Ectodermal cell (in vitro differentiated cells): Measurements from ENCODE around the gene WFDC6.

Experiments
- H3K27ac ChIP-seq: 2 replicates; pipeline ENCODE4 v1.7.0; 2013; ENCODE audit warnings: mild to moderate bottlenecking, low read depth, low read length; ENCODE audit not compliant: insufficient read depth, poor library complexity, severe bottlenecking
- H3K27me3 ChIP-seq: 2 replicates; pipeline ENCODE4 v1.7.0; 2013; ENCODE audit warnings: mild to moderate bottlenecking, low read length; ENCODE audit not compliant: insufficient read depth, control insufficient read depth, poor library complexity, severe bottlenecking
- H3K36me3 ChIP-seq: one replicate; pipeline ENCODE4 v1.7.0; 2013; ENCODE audit warnings: low read length; ENCODE audit not compliant: control insufficient read depth, insufficient read depth
- H3K4me1 ChIP-seq: one replicate; pipeline ENCODE4 v1.7.0; 2013; ENCODE audit warnings: low read length; ENCODE audit not compliant: control insufficient read depth, insufficient read depth
- H3K4me3 ChIP-seq: 2 replicates; pipeline ENCODE4 v1.7.0; 2013; ENCODE audit warnings: low read depth, low read length, control low read depth; ENCODE audit not compliant: insufficient read depth
- H3K9me3 ChIP-seq: 2 replicates; pipeline ENCODE4 v1.7.0; 2013; ENCODE audit warnings: mild to moderate bottlenecking, low read length, moderate library complexity; ENCODE audit not compliant: control insufficient read depth
- WGBS, 2 experiments: methylation state at CpG; one replicate each; pipeline ENCODE4 v1.1.7; 2013; ENCODE audit warnings: missing lambda C conversion rate in 2 of 2; 5-methylcytosine and 5-hydroxymethylcytosine counted together

Gene WFDC6

DNA sequence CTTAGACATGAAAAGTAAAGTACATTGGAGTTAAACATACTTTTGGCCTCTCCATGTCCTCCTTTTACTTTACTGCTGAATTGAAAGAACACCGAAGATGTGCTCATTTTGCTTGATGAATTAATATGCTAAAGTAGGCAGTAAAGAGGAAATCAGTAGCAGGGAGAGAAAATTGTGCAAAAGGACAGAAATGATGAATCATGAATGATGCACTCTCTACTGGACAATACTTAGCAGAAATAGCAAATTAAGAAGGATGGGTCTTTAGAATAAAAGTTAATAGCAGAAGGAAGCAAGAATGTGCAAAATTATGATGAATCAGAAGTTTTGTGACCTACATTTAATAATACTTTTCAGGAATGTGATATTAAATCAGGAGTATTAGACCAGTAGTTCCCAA lies 15.5 kb downstream of the WFDC6 start:
- Histone ChIP-seq H3K9me3 (no peaks in the 10 kb centered on the region), H3K4me1 (no peaks in the 10 kb centered on the region), H3K36me3 (no peaks in the 10 kb centered on the region), H3K27ac (no peak overlapping the region), H3K27me3 (no peaks in the 10 kb centered on the region), H3K4me3 (no peak overlapping the region)
- 85 to 89% methylated on average over 1 of the region's 1 CpG for WGBS, 2 experiments

DNA sequence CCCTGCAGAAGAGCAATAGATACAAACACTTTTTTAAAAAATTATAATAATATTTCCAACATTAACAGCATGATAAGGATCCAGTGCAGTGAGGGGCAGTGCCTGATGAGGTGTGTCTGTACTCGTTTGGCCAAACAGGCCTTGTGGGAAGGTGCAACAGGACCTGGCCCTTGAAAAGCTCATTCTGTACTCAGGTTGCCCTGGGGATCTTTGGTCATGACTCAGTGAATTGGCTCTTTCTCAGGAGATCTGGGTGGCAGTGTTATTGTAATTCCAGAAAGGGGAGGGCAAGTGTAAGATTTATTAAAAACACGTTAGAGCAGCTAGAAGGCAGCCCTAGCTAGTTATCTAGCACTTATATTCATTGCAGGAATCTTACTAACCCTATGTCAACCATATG lies 21.0 kb downstream of the WFDC6 start:
- no peaks in the 10 kb centered on the region for H3K9me3 ChIP-seq
- H3K36me3 ChIP-seq = no peaks in the 10 kb centered on the region
- H3K27me3 ChIP-seq = no peaks in the 10 kb centered on the region
- H3K27ac ChIP-seq = no peak overlapping the region
- no peaks in the 10 kb centered on the region for H3K4me1 ChIP-seq
- 80 to 90% methylated on average over 1 to 2 of the region's 2 CpGs for WGBS, 2 experiments
- H3K4me3 ChIP-seq = no peak overlapping the region

DNA sequence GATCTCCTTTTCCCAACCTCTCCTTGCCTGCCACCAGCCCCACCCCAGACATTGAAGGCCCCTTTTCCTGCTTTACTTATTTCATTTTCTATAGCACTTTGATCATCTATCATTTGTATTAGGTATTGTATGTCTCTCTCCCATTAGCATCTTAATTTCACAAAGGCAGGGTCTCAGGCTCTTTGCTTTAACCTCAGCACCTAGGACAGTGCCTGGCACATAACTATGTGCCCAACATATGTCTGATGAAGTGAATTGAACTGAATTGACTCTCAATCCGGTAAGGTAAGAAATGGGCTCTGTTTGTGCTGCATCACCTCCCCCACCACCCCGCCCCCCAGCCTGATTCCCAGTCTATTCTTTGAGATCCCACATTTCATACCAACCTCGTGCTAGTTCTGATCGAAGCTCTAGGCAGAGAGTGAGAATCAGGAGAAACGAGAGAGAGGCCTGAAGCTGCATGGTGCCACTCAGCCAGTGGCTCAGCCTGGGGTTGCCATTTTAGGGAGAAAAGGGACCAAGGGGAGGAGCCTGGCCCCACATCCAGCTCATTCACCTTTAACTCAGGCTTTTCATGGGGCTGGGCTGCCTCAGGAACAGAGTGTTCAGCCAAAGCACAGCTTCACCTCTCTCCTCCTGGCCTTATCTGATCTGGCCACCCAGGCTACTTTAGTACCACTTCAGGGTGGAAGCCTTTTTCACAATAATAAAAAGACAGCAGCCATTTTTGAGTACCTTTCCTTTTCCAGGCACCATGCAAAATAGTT lies 24.0 kb downstream of the WFDC6 start, which contains the start of gene SPINT3:
Gene SPINT3 (minus strand): TSS at position 476 of the 767 bp plus-strand sequence. CDS start 14 bp downstream, at position 462.
- no peaks in the 10 kb centered on the region for H3K9me3 ChIP-seq
- no peaks in the 10 kb centered on the region for H3K27me3 ChIP-seq
- no peak within 1 kb of the TSS for H3K27ac ChIP-seq
- H3K36me3 ChIP-seq = no peaks in the 10 kb centered on the region
- whole genome bisulfite sequencing, 2 experiments = 68 to 69% methylated on average over 5 of the region's 5 CpGs
- H3K4me3 ChIP-seq = no peak within 1 kb of the TSS
- no peaks in the 10 kb centered on the region for H3K4me1 ChIP-seq

- H3K27ac ChIP-seq = no peak overlapping the region
- H3K27me3 ChIP-seq = no peaks in the 10 kb centered on the region
- H3K4me3 ChIP-seq = no peak overlapping the region
- no peaks in the 10 kb centered on the region for H3K9me3 ChIP-seq
- H3K4me1 ChIP-seq = no peaks in the 10 kb centered on the region
- WGBS, 2 experiments = 89 to 95% methylated on average over 5 of the region's 5 CpGs
- no peaks in the 10 kb centered on the region for H3K36me3 ChIP-seq
These were observed 28.9 kb downstream of the WFDC6 start for GRCh38 chr20:45510242-45510862.

DNA sequence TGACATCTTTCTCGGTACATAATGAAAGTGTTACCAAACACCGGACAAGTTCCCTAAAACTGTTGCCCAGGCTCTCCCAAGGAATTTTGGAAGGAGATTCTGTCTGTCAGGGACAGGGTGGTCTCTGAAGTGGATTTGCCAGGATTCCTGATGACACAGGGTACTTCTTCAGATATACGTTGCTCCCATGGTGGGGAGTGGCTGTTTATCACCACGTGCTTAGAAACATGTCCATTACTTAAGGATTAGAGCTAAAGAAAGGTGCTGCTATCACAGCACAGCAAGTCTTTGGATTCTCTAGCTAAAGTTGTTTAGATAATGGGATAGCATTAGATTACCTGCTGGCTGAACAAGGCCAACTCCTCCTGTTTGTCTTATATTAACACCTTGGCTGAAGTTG lies 30.2 kb downstream of the WFDC6 start:
- H3K27ac ChIP-seq = no peak overlapping the region
- WGBS, 2 experiments = 93 to 94% methylated on average over 4 of the region's 4 CpGs
- no peak overlapping the region for H3K4me3 ChIP-seq
- H3K27me3 ChIP-seq = no peaks in the 10 kb centered on the region
- H3K9me3 ChIP-seq = no peaks in the 10 kb centered on the region
- H3K36me3 ChIP-seq = no peaks in the 10 kb centered on the region
- H3K4me1 ChIP-seq = no peaks in the 10 kb centered on the region

GRCh38 chr20:45508068-45508886 lies 31.0 kb downstream of the WFDC6 start:
- no peaks in the 10 kb centered on the region for H3K27me3 ChIP-seq
- no peak overlapping the region for H3K4me3 ChIP-seq
- WGBS, 2 experiments = 89% methylated on average over 7 of the region's 7 CpGs

DNA sequence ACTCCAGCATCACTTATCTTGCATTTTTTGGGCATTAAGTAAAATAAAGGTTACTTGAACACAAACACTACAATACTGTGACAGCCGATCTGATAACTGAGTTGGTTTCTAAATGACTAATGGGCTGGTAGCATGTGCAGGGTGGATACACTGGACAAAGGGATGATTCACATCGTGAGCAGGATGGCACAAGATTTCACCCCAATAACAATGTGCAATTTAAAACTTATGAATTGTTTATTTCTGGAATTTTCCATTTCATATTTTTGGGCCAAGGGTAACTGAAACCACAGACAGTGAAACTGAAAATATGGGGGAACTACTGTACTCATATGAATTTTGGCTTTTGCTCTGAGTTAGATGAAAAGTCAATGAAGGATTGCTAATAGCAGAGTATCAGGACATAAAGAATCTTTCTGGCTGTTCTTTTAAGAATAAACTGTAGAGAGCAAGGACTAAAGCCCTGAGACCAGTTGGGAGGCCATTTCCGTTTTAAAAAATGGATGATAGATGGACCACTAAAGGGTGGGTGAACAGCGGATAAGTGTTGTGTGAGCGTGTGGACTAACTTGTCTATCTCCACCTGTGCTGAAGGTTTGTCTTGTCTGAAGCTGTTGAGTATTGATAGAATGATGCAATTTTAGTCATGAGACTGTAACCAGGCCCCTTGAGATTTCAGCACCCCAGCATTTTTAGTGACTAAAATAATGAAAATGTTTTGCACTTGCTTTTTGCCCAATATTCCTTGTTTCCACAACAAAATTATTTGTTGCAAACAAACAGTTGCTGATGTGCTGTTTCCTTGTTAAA lies 32.1 kb downstream of the WFDC6 start:
- Histone ChIP-seq H3K27me3 (no peaks in the 10 kb centered on the region), H3K36me3 (no peaks in the 10 kb centered on the region), H3K4me3 (no peak overlapping the region), H3K9me3 (no peaks in the 10 kb centered on the region), H3K27ac (no peak overlapping the region), H3K4me1 (no peaks in the 10 kb centered on the region)
- 92 to 99% methylated on average over 4 to 5 of the region's 5 CpGs for WGBS, 2 experiments

More at GRCh38 chr20:45508068-45508886, 31.0 kb downstream of the WFDC6 start:
- no peak overlapping the region for H3K27ac ChIP-seq
- no peaks in the 10 kb centered on the region for H3K36me3 ChIP-seq
- H3K4me1 ChIP-seq = no peaks in the 10 kb centered on the region
- no peaks in the 10 kb centered on the region for H3K9me3 ChIP-seq

DNA sequence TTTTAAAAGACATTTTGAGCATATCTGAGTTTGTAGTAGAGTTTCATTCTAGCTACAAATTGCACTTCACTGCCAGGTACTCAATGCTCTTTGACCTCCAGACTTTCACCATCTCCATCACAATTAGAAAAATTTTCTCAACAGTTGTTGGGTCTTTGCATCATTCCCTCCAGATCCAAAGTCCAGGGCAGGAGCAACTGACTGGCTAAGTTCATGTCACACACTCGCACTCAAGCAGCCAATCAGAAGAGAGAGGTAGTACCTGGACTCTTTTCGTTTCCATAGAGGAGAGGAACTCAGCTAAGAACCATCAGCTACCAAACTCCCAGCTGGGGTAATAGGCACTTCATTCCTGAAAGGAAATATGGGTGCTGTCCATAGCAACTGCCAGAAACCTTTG lies 32.9 kb downstream of the WFDC6 start:
- 94 to 98% methylated on average over 2 of the region's 2 CpGs for WGBS, 2 experiments
- no peaks in the 10 kb centered on the region for H3K36me3 ChIP-seq
- no peak overlapping the region for H3K4me3 ChIP-seq
- H3K27me3 ChIP-seq = no peaks in the 10 kb centered on the region
- no peak overlapping the region for H3K27ac ChIP-seq
- H3K9me3 ChIP-seq = no peaks in the 10 kb centered on the region
- H3K4me1 ChIP-seq = no peaks in the 10 kb centered on the region

- H3K27ac ChIP-seq = no peak overlapping the region
- 78 to 92% methylated on average over 1 of the region's 2 CpGs for WGBS, 2 experiments
- H3K4me3 ChIP-seq = no peak overlapping the region
- no peaks in the 10 kb centered on the region for H3K27me3 ChIP-seq
- H3K4me1 ChIP-seq = no peaks in the 10 kb centered on the region
- H3K36me3 ChIP-seq = no peaks in the 10 kb centered on the region
- no peaks in the 10 kb centered on the region for H3K9me3 ChIP-seq
These were observed 35.9 kb downstream of the WFDC6 start for GRCh38 chr20:45503403-45503802.
